GM12875 (cell line): ENCODE results near the gene TEX264.

Experiments used
- H3K4me3 ChIP-seq: one replicate; pipeline ENCODE4 v1.5.1; 2011; ENCODE audit warnings: low read depth, low read length, control low read depth
- CTCF ChIP-seq: IDR thresholded peaks from 2 replicates; pipeline ENCODE4 v1.5.1; 2011; ENCODE audit warnings: low read depth, mild to moderate bottlenecking, control low read depth, inconsistent platforms, low read length, moderate library complexity, borderline replicate concordance; ENCODE audit not compliant: insufficient read depth

TEX264 gene

GRCh38 chr3:51686512-51687215, 15.6 kb downstream of the TEX264 start:
- no peak for TF ChIP-seq CTCF
- H3K4me3 ChIP-seq, result no peak overlapping the region

GRCh38 chr3:51687431-51688205, 16.6 kb downstream of the TEX264 start:
- no peak for TF ChIP-seq CTCF
- H3K4me3 ChIP-seq, result no peak overlapping the region

GRCh38 chr3:51688206-51688600, 17.2 kb downstream of the TEX264 start:
- H3K4me3 ChIP-seq, result no peak overlapping the region
- TF ChIP-seq CTCF, result no peak

GRCh38 chr3:51691021-51691420, 20.0 kb downstream of the TEX264 start:
- TF ChIP-seq CTCF, result no peak
- H3K4me3 ChIP-seq, result no peak overlapping the region

GRCh38 chr3:51691949-51692348, 20.9 kb downstream of the TEX264 start:
- H3K4me3 ChIP-seq, result no peak overlapping the region
- TF ChIP-seq CTCF, result no peak

GRCh38 chr3:51692980-51693395, 21.9 kb downstream of the TEX264 start:
- no peak for TF ChIP-seq CTCF

GRCh38 chr3:51696954-51697353, 25.9 kb downstream of the TEX264 start:
- no peak overlapping the region for H3K4me3 ChIP-seq
- TF ChIP-seq CTCF, result no peak

More at GRCh38 chr3:51692980-51693395, 21.9 kb downstream of the TEX264 start:
- no peak overlapping the region for H3K4me3 ChIP-seq
